GM13976 (cell line): ENCODE results near the gene SPACA9.

Experiments
- DNase-seq: peaks from one replicate; pipeline ENCODE4 v3.0.0; 2012; ENCODE audit warnings: low spot score
- in situ Hi-C: fragments of 300-500 bp; cut with MboI; formaldehyde crosslinking; loops from one replicate; pipeline ENCODE4 v1.12.0; 2022; ENCODE audit warnings: low sequenced_read_pairs, mixed read lengths, inconsistent platforms; ENCODE audit not compliant: unreplicated experiment
- TF ChIP-seq, protein P1 (sequence below): IDR thresholded peaks from 2 replicates; pipeline ENCODE4 v1.5.1; 2012; ENCODE audit warnings: borderline replicate concordance, mild to moderate bottlenecking; ENCODE audit not compliant: insufficient read depth; ENCODE audit errors: extremely low read depth, missing control alignments, control extremely low read depth

Gene SPACA9

GRCh38 chr9:132882616-132883015 lies 3.9 kb downstream of the SPACA9 start:
- DNase-seq: no peak
- TF ChIP-seq, protein P1, sequence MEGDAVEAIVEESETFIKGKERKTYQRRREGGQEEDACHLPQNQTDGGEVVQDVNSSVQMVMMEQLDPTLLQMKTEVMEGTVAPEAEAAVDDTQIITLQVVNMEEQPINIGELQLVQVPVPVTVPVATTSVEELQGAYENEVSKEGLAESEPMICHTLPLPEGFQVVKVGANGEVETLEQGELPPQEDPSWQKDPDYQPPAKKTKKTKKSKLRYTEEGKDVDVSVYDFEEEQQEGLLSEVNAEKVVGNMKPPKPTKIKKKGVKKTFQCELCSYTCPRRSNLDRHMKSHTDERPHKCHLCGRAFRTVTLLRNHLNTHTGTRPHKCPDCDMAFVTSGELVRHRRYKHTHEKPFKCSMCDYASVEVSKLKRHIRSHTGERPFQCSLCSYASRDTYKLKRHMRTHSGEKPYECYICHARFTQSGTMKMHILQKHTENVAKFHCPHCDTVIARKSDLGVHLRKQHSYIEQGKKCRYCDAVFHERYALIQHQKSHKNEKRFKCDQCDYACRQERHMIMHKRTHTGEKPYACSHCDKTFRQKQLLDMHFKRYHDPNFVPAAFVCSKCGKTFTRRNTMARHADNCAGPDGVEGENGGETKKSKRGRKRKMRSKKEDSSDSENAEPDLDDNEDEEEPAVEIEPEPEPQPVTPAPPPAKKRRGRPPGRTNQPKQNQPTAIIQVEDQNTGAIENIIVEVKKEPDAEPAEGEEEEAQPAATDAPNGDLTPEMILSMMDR: no peak
- in situ Hi-C loops: no loop called here

DNA sequence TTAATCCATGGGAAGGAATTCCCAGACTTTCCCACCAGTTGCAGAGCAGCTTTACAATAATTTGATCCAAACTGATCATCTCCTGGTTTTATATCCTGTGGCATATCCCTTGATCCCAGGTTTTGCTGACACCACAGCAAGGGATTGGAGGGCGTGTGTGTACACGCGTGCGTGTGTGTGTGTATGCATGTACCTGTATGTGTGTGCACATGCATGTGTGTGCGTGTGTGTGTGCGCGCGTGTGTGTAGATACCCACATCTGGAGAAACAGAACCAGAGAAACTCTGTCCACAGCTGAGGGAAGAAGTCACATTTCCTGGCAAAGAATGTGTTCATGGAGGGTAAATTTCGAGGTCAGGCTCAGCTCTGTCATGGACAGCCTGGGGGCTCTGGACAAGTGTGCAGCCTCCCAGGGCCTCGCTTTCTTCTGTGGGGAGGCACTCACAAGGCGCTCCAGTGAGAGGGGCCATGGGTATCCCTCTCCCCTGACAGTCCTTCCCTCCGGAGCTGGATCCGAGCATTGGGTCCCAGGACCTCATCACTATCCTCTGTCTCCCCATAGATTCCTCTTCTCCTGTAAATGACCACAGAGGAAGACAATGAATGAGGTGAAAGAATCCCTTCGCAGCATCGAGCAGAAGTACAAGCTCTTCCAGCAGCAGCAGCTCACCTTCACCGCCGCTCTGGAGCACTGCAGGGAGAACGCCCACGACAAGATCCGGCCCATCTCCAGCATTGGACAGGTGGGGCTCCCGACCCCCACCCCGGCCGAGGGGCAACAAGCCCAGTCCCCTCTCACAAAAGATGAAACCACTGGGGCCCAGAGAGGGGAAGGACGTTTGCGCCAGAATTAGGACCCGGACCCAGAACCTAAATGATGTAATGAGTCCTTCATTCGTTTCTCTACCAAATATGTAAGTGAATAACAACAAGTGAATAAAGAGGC lies 4.9 kb downstream of the SPACA9 start:
- in situ Hi-C loops: no loop called here
- TF ChIP-seq, protein P1: no peak
- no peak for DNase-seq

DNA sequence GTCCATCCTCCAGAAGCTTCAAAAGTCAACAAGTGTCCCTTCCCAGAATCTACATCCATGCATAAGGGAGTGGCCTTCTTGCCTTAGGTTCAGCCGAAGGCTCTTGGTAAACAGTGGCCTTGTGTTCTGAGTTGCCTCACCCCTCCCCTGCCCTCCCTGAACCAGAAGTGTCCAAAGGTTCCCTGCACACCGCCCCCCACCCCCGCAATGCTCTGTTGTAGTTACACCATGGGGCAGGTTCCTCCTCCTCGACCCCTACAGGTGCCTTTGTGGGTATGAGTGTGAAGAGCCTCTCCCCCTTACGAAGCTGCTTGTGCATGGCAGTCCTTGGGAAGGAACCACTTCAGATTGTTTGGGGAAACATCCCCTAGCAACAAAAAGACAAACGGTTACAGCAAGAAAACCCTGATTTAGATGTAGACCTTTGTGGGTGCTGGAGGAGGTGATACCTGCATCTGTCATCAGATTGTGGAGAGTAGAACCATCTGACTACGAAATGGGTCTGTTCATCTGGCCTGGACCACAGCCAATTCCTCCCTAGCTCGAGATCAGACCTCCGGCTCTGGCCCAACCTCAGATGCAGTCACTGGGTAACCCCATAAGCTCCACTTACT lies 7.1 kb downstream of the SPACA9 start:
- TF ChIP-seq, protein P1: no peak
- no peak for DNase-seq
- in situ Hi-C loops: no loop called here

DNA sequence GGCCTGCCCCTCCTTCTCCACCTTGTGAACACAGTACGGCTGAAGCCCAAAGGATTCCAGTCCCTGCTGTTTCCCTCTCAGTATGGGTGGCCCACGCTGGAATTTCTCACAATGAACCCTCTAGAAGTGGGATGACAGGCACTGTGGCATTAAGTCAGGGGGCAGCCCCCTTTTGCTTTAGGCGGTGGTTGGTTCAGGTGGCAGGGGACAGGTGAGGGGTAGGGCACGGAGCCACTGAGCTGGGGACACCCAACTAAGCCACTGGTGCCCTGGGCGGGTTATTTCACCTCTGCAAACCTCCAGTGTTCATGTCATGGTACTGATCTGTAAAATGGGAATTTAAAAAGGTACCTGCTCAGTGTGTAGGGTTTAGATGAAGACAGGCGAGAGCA lies 7.6 kb downstream of the SPACA9 start:
- DNase-seq: no peak
- TF ChIP-seq, protein P1: no peak

DNA sequence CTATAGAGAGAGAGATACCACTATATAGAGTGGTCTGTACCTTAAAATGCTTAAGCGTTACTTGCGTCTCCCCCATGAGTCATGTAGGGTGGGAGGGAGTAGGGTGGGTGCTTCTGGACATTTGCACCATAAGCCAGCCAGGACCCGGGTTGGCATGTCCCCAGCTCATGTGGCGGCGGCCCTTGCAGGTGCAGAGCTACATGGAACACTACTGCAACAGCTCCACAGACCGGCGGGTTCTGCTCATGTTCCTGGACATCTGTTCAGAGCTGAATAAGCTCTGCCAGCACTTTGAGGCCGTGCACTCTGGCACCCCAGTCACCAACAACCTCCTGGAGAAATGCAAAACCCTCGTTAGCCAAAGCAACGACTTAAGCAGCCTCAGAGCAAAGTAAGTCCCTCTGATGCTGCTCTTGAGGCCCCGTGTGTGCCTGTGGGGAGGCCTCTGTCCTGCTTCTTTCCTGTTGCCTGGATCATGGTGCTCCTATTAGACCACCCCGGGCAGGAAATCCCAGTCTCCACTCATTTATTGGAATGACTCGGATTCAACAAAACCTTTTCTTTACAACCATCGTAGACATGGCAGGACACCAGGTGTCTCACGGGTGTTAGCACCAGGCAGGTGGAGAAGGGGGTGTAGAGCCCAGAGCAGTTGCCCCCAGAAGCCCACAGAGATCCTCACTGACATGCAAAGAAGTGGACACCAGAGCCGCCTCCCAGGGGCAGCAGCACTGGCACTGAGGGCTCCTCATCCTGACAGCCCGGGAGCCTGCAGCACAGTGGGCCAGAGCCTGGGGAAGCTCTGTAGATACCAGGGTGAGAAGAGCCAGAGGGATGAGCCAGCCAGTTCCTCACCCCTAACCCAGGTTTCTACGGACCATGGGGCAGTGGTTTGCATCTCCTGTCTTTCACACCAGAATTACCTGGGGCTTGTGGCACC lies 8.8 kb downstream of the SPACA9 start:
- no peak for DNase-seq
- TF ChIP-seq, protein P1: no peak
- in situ Hi-C loops: no loop called here

More for the DNA sequence above, 7.6 kb downstream of the SPACA9 start:
- in situ Hi-C loops: no loop called here

- DNase-seq: no peak
- TF ChIP-seq, protein P1: no peak
- in situ Hi-C loops: no loop called here
Observed at GRCh38 chr9:132888151-132888550, 9.5 kb downstream of the SPACA9 start.
